ENCODE data around the gene KNSTRN.

KNSTRN gene

DNA sequence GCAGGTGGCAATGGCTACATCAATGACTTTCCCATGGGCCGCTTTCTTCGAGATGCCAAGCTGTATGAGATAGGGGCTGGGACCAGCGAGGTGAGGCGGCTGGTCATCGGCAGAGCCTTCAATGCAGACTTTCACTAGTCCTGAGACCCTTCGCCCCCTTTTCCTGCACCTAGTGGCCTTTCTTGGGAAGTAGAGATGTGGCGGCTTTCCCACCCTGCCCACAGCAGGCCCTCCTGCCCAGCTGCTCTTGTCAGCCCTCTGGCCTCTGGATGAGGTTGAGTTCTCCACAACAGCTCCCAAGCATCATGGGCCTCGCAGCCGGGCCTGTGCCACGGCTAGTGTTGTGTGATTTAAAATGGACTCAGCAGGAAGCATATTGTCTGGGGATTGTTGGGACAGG lies 35.6 kb downstream of the KNSTRN start:
- peaks cover 2% of the 10 kb centered on the region for H3K36me3 Mint-ChIP-seq

GRCh38 chr15:40420071-40420713 lies 37.7 kb downstream of the KNSTRN start:
- Mint-ChIP-seq H3K27ac (no peak overlapping the region), H3K36me3 (peaks cover 2% of the 10 kb centered on the region), H3K4me3 (no peak overlapping the region), H3K27me3 (no peaks in the 10 kb centered on the region), H3K4me1 (ENCODE audit: low read depth) (peaks cover 3% of the 10 kb centered on the region), H3K9me3 (ENCODE audit: low read depth) (no peaks in the 10 kb centered on the region)

More for the DNA sequence above, 35.6 kb downstream of the KNSTRN start:
- H3K27ac Mint-ChIP-seq = no peak overlapping the region
- H3K9me3 Mint-ChIP-seq (ENCODE audit: low read depth) = no peaks in the 10 kb centered on the region
- H3K27me3 Mint-ChIP-seq = no peaks in the 10 kb centered on the region
- no peak overlapping the region for H3K4me3 Mint-ChIP-seq
- H3K4me1 Mint-ChIP-seq (ENCODE audit: low read depth) = peaks cover 3% of the 10 kb centered on the region

- Mint-ChIP-seq H3K9me3 (ENCODE audit: low read depth) (no peaks in the 10 kb centered on the region), H3K36me3 (no peaks in the 10 kb centered on the region), H3K4me3 (no peak overlapping the region), H3K27me3 (no peaks in the 10 kb centered on the region), H3K27ac (no peak overlapping the region), H3K4me1 (ENCODE audit: low read depth) (peaks cover 3% of the 10 kb centered on the region)
Observed at GRCh38 chr15:40420793-40421192, 38.3 kb downstream of the KNSTRN start.

DNA sequence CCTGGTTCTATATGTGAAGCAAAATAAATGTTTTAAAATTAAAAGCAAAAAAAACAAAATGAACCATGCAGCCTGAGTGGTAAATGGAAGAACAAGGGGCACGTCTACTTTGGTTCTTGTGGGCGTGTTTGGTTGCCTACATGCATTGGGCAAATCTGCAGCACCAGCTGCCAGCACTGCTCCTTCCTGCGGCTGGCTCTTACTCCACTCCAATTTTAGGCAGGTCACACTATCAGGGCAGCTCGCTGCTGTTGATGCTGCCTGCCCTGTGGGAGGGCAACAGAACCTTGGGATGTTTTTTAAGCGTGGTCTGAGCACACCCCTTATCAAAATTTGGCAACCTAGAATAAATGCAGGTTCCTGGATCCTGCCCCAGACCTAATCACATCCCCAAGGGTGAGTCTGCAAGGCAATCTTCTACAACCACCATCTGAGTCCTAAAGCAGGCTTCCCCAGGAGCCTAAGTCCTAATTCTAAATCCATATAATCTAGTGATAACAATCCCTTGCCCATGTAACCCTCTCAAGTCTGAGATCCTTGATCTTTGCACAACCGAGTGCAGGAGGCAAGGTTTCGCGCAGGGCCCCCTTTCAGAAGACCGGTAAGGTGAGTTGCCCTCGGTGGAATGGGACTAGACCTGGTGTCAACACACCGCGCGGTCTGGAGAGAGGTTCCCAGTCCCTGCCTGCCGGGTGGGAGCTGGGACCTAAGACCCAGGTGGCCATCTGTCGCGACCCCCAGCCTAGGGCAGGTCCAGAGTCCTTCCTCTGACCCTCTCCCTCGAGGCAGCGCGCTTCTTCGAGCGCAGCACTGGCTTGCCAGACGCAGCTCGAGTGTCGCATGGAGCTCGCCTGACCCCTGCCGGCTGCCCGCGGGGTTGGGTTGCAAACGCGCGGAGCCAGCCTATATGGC lies 39.0 kb downstream of the KNSTRN start:
- no peak overlapping the region for H3K4me3 Mint-ChIP-seq
- no peak overlapping the region for H3K27ac Mint-ChIP-seq
- peaks cover 3% of the 10 kb centered on the region for H3K4me1 Mint-ChIP-seq (ENCODE audit: low read depth)
- no peaks in the 10 kb centered on the region for H3K9me3 Mint-ChIP-seq (ENCODE audit: low read depth)
- no peaks in the 10 kb centered on the region for H3K27me3 Mint-ChIP-seq
- no peaks in the 10 kb centered on the region for H3K36me3 Mint-ChIP-seq

GRCh38 chr15:40424483-40425115 lies 42.1 kb downstream of the KNSTRN start:
- no peaks in the 10 kb centered on the region for H3K27me3 Mint-ChIP-seq
- no peak overlapping the region for H3K4me3 Mint-ChIP-seq
- peaks cover 3% of the 10 kb centered on the region for H3K4me1 Mint-ChIP-seq (ENCODE audit: low read depth)
- no peak overlapping the region for H3K27ac Mint-ChIP-seq
- no peaks in the 10 kb centered on the region for H3K9me3 Mint-ChIP-seq (ENCODE audit: low read depth)
- H3K36me3 Mint-ChIP-seq = peaks cover 5% of the 10 kb centered on the region

DNA sequence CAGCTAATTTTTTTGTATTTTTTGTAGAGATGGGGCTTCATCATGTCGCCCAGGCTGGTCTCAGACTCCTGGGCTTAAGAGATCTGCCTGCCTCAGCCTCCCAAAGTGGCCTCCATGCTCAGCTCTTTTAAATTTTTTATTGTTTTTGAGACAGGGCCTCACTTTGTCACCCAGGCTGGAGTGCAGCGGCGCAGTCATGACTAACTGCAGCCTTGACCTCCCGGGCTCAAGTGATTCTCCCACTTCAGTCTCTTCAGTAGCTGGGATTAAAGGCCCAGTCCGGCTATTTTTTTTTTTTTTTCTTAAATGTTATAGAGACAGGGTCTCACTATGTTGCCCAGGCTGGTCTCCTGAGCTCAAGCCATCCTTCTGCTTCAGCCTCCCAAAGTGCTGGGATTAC lies 43.2 kb downstream of the KNSTRN start:
- Mint-ChIP-seq H3K4me3 (no peak overlapping the region), H3K36me3 (peaks cover 5% of the 10 kb centered on the region), H3K9me3 (ENCODE audit: low read depth) (no peaks in the 10 kb centered on the region), H3K27me3 (no peaks in the 10 kb centered on the region), H3K27ac (no peak overlapping the region), H3K4me1 (ENCODE audit: low read depth) (peaks cover 3% of the 10 kb centered on the region)

- Mint-ChIP-seq H3K4me3 (no peak overlapping the region), H3K9me3 (ENCODE audit: low read depth) (no peaks in the 10 kb centered on the region), H3K27ac (no peak overlapping the region), H3K27me3 (no peaks in the 10 kb centered on the region), H3K4me1 (ENCODE audit: low read depth) (no peaks in the 10 kb centered on the region), H3K36me3 (peaks cover 5% of the 10 kb centered on the region)
Observed at GRCh38 chr15:40427188-40427587, 44.7 kb downstream of the KNSTRN start.

- Mint-ChIP-seq H3K27ac (no peak overlapping the region), H3K4me3 (no peak overlapping the region), H3K4me1 (ENCODE audit: low read depth) (no peaks in the 10 kb centered on the region), H3K36me3 (peaks cover 5% of the 10 kb centered on the region), H3K27me3 (no peaks in the 10 kb centered on the region), H3K9me3 (ENCODE audit: low read depth) (no peaks in the 10 kb centered on the region)
Observed at GRCh38 chr15:40428185-40428584, 45.7 kb downstream of the KNSTRN start.

- Mint-ChIP-seq H3K4me1 (ENCODE audit: low read depth) (no peaks in the 10 kb centered on the region), H3K9me3 (ENCODE audit: low read depth) (no peaks in the 10 kb centered on the region), H3K27ac (no peak overlapping the region), H3K36me3 (peaks cover 5% of the 10 kb centered on the region), H3K4me3 (no peak overlapping the region), H3K27me3 (no peaks in the 10 kb centered on the region)
Observed at GRCh38 chr15:40429068-40429710, 46.7 kb downstream of the KNSTRN start.

- peaks cover 5% of the 10 kb centered on the region for H3K36me3 Mint-ChIP-seq
- no peaks in the 10 kb centered on the region for H3K27me3 Mint-ChIP-seq
- peaks cover 5% of the 10 kb centered on the region for H3K4me1 Mint-ChIP-seq (ENCODE audit: low read depth)
- H3K27ac Mint-ChIP-seq = no peak overlapping the region
- H3K9me3 Mint-ChIP-seq (ENCODE audit: low read depth) = no peaks in the 10 kb centered on the region
- no peak overlapping the region for H3K4me3 Mint-ChIP-seq
Observed at GRCh38 chr15:40430271-40430805, 47.8 kb downstream of the KNSTRN start.

- Mint-ChIP-seq H3K27me3 (peaks cover 5% of the 10 kb centered on the region), H3K36me3 (no peaks in the 10 kb centered on the region), H3K4me3 (peak overlapping the region; percentile 80), H3K9me3 (ENCODE audit: low read depth) (no peaks in the 10 kb centered on the region), H3K27ac (peak overlapping the region; percentile 70), H3K4me1 (ENCODE audit: low read depth) (peaks cover 27% of the 10 kb centered on the region)
Observed at GRCh38 chr15:40435023-40435709, 52.6 kb downstream of the KNSTRN start.

- Mint-ChIP-seq H3K4me3 (peak overlapping the region; percentile 80), H3K27me3 (peaks cover 5% of the 10 kb centered on the region), H3K4me1 (ENCODE audit: low read depth) (peaks cover 27% of the 10 kb centered on the region), H3K9me3 (ENCODE audit: low read depth) (no peaks in the 10 kb centered on the region), H3K27ac (peak overlapping the region; percentile 70), H3K36me3 (no peaks in the 10 kb centered on the region)
Observed at GRCh38 chr15:40435710-40436089, 53.2 kb downstream of the KNSTRN start.

GRCh38 chr15:40436116-40436891 lies 53.8 kb downstream of the KNSTRN start:
- H3K9me3 Mint-ChIP-seq (ENCODE audit: low read depth) = no peaks in the 10 kb centered on the region
- H3K36me3 Mint-ChIP-seq = no peaks in the 10 kb centered on the region
- peaks cover 5% of the 10 kb centered on the region for H3K27me3 Mint-ChIP-seq
- no peak overlapping the region for H3K27ac Mint-ChIP-seq
- peaks cover 27% of the 10 kb centered on the region for H3K4me1 Mint-ChIP-seq (ENCODE audit: low read depth)
- peak overlapping the region; percentile 69 for H3K4me3 Mint-ChIP-seq
